ENCODE measurements around the gene TMOD1. TPM values are rescaled to one million over a fixed set of nuclear protein-coding genes. Genes with fewer than 3 reads are reported as not detected.

TMOD1 gene
- total RNA-seq, 1 donor from 2014 or later = 12.9 TPM

GRCh38 chr9:97565262-97565661 lies 63.8 kb downstream of the TMOD1 start:
- TF ChIP-seq, protein P1, sequence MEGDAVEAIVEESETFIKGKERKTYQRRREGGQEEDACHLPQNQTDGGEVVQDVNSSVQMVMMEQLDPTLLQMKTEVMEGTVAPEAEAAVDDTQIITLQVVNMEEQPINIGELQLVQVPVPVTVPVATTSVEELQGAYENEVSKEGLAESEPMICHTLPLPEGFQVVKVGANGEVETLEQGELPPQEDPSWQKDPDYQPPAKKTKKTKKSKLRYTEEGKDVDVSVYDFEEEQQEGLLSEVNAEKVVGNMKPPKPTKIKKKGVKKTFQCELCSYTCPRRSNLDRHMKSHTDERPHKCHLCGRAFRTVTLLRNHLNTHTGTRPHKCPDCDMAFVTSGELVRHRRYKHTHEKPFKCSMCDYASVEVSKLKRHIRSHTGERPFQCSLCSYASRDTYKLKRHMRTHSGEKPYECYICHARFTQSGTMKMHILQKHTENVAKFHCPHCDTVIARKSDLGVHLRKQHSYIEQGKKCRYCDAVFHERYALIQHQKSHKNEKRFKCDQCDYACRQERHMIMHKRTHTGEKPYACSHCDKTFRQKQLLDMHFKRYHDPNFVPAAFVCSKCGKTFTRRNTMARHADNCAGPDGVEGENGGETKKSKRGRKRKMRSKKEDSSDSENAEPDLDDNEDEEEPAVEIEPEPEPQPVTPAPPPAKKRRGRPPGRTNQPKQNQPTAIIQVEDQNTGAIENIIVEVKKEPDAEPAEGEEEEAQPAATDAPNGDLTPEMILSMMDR (conservative IDR thresholded peaks at IDR 0.05) = no peak
- H3K27me3 Mint-ChIP-seq = peaks cover 8% of the 10 kb centered on the region
- no peak overlapping the region for H3K4me3 Mint-ChIP-seq
- H3K9me3 Mint-ChIP-seq = no peaks in the 10 kb centered on the region
- H3K4me1 Mint-ChIP-seq (ENCODE audit: unreplicated experiment) = peaks cover 6% of the 10 kb centered on the region
- H3K36me3 Mint-ChIP-seq = no peaks in the 10 kb centered on the region
- DNase-seq (ENCODE audit: extremely low spot score, unreplicated experiment) = peak; percentile 15
- H3K27ac Mint-ChIP-seq = no peak overlapping the region

DNA sequence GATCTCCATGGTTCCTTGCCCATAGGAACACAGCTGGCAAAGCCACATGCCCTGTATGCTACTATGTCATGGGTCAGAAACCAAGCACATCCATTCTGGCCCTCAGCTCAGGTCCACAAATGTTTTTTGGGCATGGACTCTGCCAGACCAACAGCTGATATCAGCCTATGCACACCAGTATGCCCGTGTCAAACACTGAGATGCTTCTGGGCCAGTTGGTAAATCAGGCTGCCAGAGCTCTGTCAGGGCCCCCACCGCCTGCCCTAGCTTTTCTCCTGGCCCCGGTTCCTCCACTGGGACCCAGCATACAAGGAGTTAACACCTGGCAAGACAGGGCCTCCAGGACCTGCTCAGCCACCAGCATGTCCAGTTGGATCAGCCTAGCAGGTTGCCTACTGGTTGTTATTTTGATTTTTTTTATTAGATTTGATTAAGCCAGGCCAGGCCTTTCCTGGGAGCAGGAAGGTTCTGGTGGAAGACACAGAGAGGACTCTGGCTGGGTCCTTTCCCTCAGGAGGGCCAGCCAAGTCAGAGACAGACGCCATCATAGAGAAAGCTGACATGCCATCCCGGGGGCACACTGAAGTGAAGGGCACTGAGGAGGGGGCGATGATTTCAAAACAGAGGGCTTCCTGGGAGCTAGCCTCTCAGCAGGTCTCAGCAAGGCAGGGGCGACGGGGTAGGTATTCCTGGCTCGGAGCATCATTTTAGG lies 65.9 kb downstream of the TMOD1 start:
- TF ChIP-seq, protein P1 (conservative IDR thresholded peaks at IDR 0.05) = no peak
- no peak overlapping the region for H3K4me3 Mint-ChIP-seq
- DNase-seq (ENCODE audit: extremely low spot score, unreplicated experiment) = peak; percentile 47
- peaks cover 6% of the 10 kb centered on the region for H3K4me1 Mint-ChIP-seq (ENCODE audit: unreplicated experiment)
- no peak overlapping the region for H3K27ac Mint-ChIP-seq
- no peaks in the 10 kb centered on the region for H3K9me3 Mint-ChIP-seq
- no peaks in the 10 kb centered on the region for H3K36me3 Mint-ChIP-seq
- H3K27me3 Mint-ChIP-seq = peaks cover 4% of the 10 kb centered on the region

DNA sequence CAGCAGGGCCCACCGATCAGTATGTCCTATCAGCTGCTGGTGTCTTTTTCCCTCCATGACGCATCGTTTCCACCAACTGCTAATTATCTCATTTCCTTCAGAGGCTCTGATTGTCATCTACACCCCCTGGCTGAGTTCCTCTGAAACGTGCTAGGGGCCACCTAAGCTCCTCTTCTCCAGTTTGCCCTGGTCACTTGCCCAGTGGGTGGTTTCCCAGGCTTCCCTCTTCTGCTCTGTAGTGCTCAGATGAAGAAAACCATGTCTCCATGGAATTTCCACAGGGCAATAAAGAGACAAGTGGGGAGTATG lies 66.4 kb downstream of the TMOD1 start:
- Mint-ChIP-seq H3K4me1 (ENCODE audit: unreplicated experiment) (peaks cover 6% of the 10 kb centered on the region), H3K27me3 (peaks cover 3% of the 10 kb centered on the region), H3K9me3 (no peaks in the 10 kb centered on the region), H3K4me3 (no peak overlapping the region), H3K27ac (no peak overlapping the region), H3K36me3 (no peaks in the 10 kb centered on the region)
- TF ChIP-seq, protein P1 (conservative IDR thresholded peaks at IDR 0.05) = no peak
- DNase-seq (ENCODE audit: extremely low spot score, unreplicated experiment) = peak; percentile 20

GRCh38 chr9:97568461-97569275 lies 67.2 kb downstream of the TMOD1 start:
- DNase-seq (ENCODE audit: extremely low spot score, unreplicated experiment) = peak; percentile 51
- H3K4me3 Mint-ChIP-seq = no peak overlapping the region
- H3K9me3 Mint-ChIP-seq = no peaks in the 10 kb centered on the region
- no peak overlapping the region for H3K27ac Mint-ChIP-seq
- no peaks in the 10 kb centered on the region for H3K36me3 Mint-ChIP-seq
- peaks cover 6% of the 10 kb centered on the region for H3K4me1 Mint-ChIP-seq (ENCODE audit: unreplicated experiment)
- peaks cover 3% of the 10 kb centered on the region for H3K27me3 Mint-ChIP-seq
- TF ChIP-seq, protein P1 (conservative IDR thresholded peaks at IDR 0.05) = no peak

DNA sequence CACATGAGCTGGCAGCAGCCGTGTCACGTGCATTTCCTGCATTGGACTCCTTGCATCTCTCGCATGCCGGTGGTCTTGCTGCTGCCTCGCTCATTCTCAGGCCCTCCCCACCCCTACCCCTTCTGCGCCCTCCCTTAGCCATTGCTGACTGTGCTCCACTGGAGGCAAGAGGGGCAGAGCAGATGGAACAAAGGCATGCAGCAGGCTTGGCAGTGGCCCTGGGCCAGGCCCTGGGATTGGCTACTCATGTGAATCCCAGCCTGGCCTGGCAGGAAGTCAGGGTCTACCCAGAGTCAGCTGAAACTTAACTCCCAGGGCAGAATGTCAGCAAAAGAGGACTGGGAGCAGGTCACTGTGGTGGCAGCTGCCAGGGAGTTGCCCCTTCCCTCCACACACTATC lies 69.4 kb downstream of the TMOD1 start:
- DNase-seq (ENCODE audit: extremely low spot score, unreplicated experiment) = no peak
- Mint-ChIP-seq H3K4me1 (ENCODE audit: unreplicated experiment) (no peaks in the 10 kb centered on the region), H3K36me3 (no peaks in the 10 kb centered on the region), H3K27ac (no peak overlapping the region), H3K9me3 (no peaks in the 10 kb centered on the region), H3K27me3 (peaks cover 3% of the 10 kb centered on the region), H3K4me3 (no peak overlapping the region)
- TF ChIP-seq, protein P1 (conservative IDR thresholded peaks at IDR 0.05) = no peak

Data from type B pancreatic cell (in vitro differentiated cells).